GM21381 (cell line): ENCODE results near the gene SLC38A9.
"Not testable (repeated sequence)": the region's sequence is repeated elsewhere in the genome, so short reads cannot be mapped to it uniquely, and the experiment has no call there.

Experiments used
- ATAC-seq: cut with Tn5 transposase; IDR thresholded peaks from one replicate; pipeline ENCODE4 v1.9.1; 2021; ENCODE audit warnings: mild to moderate bottlenecking, moderate library complexity; ENCODE audit not compliant: unreplicated experiment

Gene SLC38A9

DNA sequence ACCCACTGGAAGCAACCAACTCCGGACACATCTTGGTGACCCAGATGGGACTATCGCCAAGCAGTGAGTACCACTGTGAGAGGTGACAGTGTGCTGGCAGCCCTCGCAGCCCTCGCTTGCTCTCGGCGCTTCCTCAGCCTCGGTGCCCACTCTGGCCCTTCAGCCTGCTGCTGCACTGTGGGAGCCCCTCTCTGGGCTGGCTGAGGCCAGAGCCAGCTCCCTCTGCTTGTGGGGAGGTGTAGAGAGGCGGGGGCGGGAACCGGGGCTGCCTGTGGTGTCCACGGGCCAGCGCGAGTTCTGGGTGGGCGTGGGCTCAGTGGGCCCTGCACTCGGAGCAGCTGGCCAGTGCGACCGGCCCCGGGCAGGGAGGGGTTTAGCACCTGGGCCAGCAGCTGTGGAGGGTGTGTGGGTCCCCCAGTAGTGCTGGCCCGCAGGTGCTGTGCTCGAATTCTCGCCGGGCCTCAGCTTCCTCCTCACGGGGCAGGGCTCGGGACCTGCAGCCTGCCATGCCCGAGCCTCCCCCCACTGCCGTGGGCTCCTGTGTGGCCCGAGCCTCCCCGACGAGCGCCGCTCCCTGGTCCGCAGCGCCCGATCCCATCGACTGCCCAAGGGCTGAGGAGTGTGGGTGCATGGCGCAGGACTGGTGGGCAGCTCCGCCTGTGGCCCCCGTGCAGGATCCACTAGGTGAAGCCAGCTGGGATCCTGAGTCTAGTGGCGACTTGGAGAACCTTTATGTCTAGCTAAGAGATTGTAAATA, 98.8 kb downstream of the SLC38A9 start:
- no peak for ATAC-seq

DNA sequence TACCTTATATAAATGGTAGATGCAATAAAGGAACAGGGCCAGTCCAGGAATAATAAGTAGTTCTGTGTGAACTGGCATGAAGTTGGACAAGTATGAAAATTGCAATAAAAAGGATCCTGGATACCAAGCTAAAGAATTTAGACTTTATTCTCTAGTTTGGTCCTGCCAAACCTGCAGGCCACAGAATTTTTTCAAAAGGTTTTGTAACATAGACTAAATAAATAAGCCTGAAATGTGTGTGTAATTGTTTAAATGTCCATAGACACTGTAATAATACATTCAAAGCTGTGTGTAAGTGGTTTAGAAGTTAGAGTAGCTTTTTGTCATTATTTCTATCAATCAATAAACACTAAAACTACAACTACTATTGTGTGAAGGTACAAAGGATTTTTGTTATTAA, 101.6 kb downstream of the SLC38A9 start:
- no peak for ATAC-seq

DNA sequence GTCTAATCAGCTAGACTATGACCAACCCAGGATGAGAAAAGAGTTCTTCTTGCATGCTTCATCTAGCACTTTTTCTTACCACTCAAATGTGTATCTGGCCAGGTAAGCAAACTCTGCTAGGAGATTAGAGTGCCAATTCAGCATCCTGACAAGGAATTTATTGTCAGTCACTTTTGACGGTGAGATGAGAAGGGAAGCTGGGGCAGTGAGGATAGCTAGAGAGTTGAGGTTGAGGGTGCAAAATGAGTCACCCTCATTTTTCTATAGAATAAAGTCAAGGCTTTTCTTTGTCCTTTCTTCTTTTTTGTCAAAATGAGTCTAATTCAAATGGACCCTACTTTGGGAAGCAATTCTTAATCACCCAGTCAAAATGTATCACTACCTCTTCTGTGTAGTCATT, 102.7 kb downstream of the SLC38A9 start:
- no peak for ATAC-seq

DNA sequence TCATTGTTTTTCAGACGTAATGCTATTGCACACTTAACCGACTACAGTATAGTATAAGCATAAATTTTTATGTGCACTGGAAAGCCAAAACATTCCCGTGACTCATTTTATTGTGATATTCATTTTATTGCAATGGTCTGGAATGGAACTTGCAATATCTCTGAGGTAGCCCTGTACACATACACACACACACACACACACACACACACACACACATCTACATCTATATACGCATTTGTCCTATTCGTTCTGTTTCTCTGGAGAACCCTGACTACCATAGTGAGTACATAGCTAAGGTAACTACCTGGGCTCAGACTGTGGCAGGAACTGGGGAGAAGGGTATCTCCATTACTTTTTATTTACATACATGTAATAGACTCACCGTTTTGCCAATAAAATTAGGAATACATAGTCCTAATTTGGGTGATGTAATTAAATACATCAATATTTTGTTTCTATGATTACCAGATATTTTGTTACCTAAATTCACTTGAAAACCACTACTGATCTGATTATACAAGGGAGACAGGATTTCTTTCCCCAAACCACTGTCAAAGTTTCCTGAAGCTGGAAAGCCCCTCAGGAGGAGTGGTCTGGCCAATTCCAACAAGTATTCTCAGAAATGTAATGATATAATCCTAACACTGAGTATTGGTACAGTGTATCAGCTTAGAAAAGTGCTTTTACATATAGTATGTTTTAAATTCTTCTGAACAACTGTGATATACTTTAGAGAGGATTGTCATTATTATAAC, 103.4 kb downstream of the SLC38A9 start:
- no peak for ATAC-seq

DNA sequence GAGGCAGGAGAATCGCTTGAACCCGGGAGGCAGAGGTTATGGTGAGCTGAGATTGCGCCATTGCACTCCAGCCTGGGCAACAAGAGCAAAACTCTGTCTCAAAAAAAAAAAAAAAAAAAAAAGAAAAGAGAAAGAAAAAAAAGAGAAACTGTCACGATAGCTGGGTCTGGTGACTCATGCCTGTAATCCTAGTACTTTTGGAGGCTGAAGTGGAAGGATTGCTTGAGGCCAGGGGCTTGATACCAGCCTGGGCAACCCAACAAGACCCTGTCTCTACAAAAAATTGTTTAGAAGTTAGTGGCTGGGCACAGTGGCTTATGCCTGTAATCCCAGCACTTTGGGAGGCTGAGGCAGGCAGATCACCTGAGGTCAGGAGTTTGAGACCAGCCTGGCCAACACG, 104.8 kb downstream of the SLC38A9 start:
- ATAC-seq = not testable (repeated sequence)

DNA sequence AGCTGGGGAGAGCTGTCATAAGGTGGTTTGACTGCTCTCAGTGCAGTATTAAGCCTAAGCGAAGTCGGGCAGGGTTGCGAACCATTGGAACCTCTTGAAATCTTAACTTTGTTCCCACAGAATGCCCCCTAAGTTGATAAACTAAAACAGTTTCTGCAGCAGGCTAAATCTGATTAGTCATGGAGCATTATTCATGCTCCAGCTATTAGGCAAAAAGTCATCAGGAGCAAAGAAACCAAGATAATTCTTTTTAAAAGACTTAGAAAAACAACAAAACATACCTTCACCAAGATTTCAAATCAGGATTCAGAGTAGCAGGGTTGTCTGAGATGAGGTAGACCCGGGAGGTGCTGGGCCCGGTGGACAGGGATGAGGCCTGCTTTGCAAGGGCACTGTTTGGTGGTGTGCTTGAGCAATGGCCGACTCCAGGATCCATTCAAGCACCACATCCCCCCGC, 107.5 kb downstream of the SLC38A9 start:
- no peak for ATAC-seq

DNA sequence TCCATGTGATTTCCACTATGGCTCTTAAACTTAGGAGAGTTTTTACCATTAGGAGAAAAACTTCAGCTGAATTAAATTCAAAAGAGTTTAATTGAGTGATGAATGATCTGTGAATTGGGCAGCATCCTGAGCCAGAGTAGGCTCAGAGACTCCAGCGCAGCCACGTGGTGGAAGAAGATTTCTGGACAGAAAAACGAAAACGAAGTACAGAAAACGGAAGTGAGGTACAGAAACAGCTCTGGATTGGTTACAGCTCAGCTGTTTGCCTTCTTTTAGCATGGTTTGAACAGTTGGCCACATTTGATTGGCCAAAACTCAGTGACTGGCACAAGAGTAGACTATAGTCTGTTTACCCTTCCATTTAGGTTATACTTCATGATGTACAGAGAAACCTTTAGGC, 108.2 kb downstream of the SLC38A9 start:
- no peak for ATAC-seq

DNA sequence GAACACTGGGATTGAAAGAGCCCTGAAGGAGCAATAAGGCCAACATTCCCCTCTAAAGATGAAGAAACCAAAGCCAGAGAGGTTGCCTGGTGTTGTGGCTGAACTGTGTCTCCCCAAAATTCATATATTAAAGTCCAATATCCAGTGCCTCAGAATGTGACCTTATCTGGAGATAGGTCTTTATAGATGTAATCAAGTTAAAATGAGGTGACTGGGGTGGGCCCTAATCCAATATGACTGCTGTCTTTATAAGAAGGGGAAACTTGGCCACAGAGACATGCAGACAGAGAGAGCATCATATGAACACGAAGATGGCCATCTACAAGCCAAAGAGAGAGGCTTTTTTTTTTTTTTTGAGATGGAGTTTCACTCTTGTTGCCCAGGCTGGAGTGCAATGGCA, 110.5 kb downstream of the SLC38A9 start:
- no peak for ATAC-seq

DNA sequence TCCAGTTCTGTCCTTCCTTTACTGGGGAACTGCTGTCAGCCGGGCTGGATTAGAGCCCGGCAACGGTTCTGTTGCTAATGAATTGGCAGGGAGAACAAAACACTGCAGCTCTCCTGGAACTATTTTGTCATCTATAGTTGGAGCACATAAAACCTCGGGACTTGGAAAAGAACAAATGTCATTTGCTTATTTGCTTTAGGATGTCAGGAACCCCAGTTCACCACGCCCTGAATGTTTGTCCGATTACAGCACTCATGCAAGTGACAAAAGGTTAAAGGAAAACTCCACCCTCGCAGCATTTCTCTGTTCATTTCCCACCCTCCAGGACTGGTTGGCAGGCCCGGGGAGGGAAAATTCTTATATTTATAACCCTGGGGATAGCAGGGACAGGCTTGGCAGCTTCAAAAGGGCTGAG, 110.9 kb downstream of the SLC38A9 start:
- ATAC-seq = no peak

DNA sequence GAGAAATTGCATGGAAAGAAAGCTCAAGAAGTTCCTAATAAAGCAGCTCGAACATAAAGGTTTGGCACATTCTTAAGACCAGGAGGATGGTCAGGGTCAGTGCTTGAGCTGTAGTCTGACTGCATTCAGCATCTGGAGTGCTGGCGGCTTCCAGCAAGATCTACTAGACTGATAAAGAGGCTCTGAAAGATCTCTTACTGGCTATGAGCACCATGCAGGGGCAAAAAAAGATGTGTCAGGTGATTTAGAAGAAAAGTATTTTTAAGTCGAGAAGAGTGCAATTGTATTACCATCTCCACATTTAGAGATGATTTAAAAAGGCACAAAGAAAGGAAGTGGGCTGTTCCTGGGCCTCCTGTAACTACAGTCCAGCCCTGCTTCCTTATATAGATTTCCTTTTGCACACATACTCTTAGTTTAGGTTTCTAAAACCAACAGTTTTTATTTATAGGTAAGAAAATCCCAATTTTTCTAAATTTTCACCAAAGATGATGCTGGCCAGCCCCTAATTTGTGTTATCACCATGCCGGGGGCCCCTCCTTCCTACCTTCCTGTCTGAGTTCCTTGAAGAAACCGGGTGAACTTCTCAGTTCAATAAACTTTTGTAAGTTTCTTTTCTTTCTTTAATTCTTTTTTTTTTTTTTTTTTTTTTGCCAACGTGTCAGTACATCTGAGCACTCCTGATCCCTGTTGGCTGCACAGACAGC, 111.5 kb downstream of the SLC38A9 start:
- ATAC-seq = no peak

DNA sequence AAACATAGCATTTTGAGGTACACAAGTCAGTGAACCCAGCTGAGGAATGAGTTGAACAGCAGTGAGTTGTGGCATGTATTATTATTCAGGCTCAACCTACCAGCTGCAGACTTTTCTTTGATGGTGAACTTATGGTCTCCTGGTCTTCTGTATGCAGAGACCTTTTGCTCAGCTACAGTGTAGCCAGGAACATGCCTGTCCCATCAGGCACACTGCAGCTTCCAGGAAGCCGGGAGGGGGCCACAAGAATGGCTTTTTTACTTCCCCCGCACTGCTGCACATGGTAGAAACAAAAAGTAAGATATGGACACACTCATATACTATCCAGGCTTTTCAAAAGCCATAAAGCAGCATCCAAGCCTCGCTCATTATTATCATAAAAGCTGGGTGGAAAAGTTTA, 112.0 kb downstream of the SLC38A9 start:
- ATAC-seq = no peak

DNA sequence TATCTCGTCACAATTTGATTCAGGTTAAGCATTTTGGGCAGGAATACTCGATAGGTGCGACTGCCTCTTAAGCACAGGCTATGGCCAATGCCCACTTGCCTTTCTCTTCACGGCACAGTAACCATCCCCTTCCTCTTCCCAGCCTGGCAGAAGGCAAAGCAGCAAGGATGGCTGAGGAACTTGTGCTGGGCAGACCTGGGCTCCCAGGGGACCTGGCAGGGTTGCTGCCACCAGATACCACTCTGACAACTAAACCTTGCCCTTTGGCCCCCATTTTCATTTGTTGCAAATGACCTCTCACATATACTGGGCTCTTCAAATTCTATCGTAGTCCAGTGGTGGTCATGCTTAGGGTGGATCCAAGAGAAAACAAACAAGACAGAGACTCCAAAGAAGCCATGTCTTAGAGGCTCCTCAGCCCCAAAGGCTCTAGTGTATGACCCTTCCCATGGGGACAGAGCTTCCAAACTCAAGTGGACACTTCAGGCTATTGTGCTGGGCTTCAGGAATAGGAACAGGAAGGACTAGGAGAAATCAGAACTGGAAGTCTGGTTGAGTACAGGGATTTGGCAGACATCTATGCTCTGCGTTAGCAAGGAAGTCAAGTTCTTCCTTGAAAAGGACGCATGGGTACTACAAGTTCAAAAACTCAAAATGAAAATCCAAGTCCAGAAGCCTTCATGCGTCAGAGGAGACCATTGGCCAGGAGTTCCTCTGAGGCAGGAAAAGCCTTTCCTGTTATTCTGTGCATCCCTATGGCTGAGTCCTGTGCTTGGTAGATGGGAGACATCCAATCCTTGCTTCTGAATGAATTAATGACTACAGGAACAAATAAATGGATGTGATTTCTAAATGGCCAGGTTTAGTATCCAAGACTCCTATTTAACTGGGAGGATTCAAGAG, 112.7 kb downstream of the SLC38A9 start:
- no peak for ATAC-seq

DNA sequence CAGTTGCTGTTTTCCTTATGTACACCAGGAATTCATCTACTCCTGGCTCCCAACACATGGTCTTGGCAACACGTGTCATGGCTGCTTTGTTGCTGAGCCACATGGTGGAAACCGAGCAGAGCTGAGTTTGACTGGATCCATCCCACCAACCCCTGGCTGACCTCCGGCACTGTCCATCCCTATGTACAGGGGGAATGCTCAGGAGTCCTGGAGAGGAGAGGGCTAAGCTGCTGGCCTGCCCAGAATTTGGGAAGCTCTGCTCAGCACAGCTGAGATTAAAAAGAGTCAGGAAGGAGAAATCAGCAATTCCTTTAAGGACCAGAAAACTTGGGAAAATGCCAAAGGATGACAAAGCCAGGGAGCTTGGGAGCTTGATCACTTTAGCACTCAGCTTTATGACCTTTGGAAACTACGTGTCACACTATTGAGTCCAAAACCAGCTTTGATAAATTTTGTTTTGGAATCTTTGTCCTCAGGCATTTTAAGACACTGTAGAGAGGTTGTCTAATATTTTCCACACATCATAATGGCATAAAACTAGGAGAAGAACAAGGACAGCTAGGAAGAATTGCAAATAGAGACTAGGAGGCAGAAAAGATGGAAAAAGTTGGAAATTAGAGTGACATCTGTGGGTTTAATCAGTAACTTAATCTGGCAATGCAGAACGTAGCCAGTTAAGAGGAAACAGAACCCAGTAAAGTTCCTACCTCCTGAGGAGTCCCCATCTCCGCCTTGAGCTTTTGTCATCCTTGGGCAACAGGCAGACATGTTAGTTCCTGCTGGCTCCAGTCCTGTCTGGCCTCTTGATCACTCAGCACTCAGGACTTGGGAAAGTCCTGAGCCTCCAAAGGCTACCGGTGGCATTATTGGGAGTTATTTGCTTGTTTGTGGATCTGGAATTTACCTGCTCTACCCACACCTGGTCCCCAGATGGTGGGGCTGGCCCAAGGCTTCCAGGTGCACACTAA, 114.8 kb downstream of the SLC38A9 start:
- ATAC-seq = no peak

DNA sequence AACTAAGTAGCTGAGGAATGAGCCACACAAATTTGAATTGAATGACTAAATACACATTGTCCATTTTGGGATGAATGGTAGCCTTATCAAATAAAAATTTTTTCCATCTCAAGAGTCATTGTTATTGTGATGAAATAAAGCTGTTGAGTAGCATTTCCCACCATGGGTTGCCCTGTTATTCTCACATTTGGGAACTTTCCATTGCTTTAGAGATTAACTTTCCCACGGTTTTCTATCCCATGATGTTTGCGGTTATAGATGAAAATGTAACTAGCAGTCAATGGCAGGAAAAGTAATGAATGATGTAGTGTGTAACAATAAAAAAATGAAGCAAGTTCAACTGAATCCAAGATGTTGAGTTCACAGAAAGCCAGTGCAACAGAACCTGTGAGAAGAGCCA, 117.5 kb downstream of the SLC38A9 start:
- ATAC-seq = no peak

DNA sequence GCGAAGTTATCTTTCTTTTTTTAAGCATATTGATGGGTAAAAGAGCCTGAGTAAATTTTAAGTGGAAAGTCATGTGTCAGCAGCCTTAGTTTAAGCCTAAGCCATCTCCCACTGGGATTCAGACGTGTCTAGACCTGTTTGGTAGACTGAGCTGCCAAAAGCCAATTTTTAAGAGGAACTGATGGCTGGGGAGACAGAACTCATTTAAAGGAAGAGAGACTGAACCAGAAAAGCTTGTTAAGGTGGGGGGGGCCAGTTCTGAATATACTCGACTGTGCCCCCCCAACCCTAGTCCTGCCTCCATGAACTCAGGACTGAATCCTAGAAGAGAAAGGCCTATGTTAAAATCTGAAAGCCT, 119.0 kb downstream of the SLC38A9 start:
- no peak for ATAC-seq

DNA sequence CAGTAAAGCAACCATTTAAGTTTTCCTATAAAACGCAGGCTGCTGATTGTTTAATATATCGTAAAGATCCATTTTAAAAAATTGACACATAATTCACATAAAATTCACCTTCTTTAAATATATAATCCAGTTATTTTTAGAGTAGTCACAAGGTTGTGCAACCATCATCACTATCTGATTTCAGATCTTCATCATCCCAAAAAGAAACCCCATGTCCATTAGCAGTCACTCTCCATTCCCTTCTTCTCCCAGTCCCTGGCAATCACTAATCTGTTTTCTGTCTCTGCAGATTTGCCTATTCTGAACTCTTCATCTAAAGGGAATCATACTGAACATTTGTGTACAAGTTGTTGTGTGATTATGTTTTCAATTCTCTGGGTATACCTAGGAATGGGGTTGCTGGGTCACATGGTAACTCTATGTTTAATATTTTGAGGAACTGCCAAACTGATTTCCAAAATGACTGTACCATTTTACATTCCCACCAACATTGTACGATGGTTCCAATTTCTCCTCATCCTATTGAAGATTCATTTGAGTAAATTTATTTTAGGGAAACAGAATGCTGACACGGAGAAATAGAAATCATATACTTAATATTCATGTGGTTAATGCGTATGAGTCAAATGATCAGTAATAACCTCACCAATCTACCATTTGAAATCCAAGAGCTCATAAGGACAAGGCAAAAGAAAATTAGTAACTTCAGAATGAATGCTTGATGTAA, 119.6 kb downstream of the SLC38A9 start:
- ATAC-seq = no peak

DNA sequence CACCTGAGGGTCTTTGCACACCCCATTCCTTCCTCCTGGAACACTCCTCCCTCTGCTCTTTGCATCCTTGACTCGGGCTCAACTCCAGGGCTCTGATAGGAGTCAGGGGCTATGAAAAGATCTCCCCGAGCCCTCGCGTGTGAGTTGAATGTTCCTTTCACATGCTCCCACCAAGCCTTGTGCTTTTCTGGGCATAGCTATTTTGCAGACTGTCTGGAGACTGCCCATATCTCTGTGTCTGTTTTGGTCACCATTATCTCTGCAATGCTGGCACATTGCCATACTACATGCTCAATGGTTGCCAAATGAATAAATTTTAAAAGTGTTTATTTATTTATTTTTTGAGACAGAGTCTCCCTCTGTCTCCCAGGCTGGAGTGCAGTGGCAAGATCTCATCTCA, 120.4 kb downstream of the SLC38A9 start:
- no peak for ATAC-seq

DNA sequence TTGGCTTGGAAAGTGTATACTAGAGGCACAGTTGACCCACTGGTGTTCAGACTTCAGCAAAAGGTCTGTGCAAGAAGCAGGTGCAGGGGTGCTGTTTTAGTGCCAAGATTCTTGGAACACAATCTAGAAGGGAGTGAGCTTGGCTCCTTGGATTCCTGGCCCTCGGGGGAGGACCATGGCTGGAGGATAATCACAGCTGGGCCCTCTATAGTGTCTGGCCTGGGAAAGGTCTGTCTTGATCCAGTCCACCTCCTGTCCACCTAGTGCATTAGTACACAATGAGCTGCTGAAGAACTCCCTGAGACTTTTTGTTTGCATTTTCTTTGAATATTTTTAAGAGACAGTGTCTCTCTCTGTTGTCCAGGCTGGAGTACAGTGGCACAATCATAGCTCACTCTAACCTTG, 126.9 kb downstream of the SLC38A9 start:
- ATAC-seq = no peak
